AG20443 (cell line): ENCODE data around the gene TLE2.
"Not testable (repeated sequence)": the region's sequence is repeated elsewhere in the genome, so short reads cannot be mapped to it uniquely, and the experiment has no call there.

Source experiments
- DNase-seq: peaks from one replicate; pipeline ENCODE4 v3.0.0; 2012; ENCODE audit warnings: low spot score, mixed read lengths

Gene TLE2

DNA sequence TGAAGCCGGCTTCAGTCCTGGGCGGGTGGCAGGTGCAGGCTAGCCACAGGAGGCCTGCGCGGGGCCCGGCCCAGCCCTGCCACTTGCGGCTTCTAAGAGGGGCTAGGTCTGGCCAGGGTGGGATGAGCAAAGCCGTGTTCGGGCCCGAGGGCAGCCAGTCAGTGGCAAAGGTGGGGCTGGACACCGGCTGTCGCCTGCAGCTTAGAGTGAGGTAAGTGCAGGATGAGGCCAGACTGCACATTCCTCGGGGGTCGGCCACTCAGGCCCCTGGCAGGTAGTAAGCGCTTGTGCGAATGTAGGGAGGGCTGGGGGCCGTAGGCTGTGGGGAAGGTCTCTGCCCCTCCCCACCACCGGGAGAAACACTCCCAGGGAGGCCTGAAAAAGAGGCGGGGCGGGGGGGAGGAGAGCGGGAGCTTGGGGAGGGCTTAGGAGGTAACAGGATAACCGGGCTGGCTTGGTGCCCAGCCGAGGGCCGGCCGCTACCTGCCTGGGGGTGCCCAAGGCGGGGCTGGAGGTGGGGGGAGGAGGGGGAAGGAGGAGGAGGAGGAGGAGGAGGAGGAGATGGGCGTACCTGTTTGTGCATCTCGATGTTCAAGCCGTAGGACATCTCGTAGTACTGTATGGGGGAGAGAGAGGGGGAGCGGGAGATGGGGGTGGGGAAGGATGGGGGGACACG, 26.8 kb upstream of the TLE2 start:
- DNase-seq, result no peak

GRCh38 chr19:3054972-3055740, 26.1 kb upstream of the TLE2 start:
- DNase-seq, result no peak

- DNase-seq, result no peak
These were observed 25.3 kb upstream of the TLE2 start for GRCh38 chr19:3054265-3054971.

DNA sequence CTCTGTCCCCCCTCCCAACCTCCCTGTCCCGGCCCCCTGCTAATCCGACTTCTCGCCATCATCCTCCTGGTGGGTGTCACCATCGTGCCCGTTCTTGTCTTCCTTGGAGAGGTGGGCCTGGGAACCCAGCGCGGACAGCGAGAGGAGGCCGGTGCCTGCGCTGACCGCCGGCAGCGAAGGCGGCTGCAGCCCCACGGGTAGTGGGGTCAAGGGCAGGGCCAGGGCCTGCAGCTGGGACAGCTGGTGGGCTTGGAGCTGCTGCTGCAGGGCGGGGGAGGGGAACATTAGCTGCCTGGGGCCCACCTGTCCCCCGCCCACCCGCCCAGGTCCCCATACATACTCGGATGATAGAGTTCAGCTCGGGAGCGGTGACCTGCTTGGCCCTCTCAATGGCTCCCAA, 24.7 kb upstream of the TLE2 start:
- DNase-seq, result no peak

DNA sequence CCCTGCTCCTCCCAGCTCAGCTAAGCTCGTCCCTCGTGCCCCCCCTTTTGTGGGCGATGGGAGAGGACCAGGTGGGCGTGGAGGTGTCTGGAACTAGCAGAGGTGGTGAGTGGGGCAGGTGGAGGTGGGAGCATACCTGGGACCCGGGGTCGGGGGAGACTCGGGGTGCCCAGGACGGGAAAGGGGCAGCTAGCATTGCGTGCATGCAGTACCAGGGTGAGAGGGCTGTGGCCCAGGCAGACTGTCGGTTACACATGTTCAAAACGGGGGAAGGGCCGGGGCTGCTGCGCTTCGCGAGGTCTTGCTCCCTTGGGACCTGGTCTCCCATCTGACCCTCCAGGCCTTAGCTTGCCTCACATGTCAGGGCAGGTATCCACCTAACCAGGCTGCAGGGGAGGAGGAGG, 24.1 kb upstream of the TLE2 start:
- no peak for DNase-seq

- not testable (repeated sequence) for DNase-seq
These were observed 20.9 kb upstream of the TLE2 start for GRCh38 chr19:3050016-3050415.

DNA sequence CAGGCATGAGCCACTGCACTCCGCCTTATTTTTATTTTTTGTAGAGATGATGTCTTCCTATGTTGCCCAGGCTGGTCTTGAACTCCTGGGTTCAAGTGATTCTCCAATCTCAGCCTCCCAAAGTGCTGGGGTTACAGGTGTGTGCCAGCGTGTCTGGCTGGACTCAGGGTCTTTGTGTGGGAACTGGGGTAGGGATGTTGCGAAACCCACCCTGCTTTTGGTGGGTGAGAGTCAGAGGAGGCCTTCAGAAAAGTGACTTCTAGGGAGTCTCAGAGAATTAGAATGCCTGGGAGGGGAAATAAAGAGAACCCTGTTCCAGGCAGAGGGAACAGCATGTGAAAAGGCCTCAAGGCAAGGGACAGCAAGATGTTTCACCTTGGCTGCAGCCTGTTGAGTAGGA, 20.0 kb upstream of the TLE2 start:
- no peak for DNase-seq

DNA sequence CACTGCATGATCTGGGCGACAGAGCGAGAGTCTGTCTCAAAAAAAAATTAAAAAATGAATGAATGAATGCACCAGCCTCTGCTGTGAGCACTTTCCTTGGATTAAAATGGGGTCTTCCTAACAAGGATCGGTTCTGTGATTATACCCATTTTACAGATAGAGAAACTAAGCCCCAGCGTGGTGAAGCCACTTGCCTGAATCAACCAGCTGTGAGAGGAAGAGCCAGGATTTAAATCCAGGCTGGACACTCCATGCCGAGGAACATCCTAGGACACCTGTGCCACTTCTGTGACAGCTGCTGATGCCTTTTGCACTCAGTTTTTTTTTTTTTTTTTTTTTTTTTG, 19.1 kb upstream of the TLE2 start:
- DNase-seq, result no peak

GRCh38 chr19:3047496-3048189, 18.6 kb upstream of the TLE2 start:
- DNase-seq, result peak; percentile 78

DNA sequence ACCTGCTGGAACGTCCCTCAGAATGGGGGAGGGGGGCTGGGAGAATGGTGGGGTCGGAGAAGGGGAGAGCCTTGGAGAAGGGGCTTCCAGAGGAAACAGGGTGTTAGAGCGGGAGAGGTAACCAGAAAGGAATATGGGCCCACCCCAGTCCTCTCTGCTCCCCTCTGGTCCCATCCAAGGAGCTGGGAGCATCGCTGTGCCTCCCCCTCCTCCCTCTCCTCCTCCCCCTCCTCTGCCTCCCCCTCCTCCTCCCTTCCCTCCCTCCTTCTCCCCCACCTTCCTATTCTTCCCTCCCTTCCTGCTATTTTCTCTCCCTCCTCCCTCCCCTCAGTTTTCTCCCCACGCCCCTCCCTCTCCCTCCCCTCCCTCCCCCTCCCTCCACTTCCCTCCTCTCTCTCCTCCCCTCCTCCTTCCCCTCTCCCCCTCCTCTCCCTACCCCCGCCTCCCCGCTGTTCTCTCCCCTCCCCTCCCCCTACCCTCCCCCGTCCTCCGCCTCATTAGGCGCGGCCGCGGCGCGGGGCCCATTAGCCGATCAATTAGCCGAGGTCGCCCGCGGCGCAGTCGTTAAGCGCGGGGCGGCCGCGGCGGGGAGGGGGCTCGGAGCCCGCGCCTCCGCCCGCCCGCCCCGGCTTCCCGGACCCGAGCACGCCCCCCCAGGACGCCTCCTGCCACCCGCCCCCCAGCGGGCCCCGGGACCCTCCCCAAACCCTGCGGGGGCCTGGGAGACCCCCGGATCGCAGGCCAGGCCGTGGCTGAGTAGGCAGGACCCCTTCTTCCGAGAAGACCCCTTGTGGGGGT, 17.8 kb upstream of the TLE2 start:
- DNase-seq, result no peak

DNA sequence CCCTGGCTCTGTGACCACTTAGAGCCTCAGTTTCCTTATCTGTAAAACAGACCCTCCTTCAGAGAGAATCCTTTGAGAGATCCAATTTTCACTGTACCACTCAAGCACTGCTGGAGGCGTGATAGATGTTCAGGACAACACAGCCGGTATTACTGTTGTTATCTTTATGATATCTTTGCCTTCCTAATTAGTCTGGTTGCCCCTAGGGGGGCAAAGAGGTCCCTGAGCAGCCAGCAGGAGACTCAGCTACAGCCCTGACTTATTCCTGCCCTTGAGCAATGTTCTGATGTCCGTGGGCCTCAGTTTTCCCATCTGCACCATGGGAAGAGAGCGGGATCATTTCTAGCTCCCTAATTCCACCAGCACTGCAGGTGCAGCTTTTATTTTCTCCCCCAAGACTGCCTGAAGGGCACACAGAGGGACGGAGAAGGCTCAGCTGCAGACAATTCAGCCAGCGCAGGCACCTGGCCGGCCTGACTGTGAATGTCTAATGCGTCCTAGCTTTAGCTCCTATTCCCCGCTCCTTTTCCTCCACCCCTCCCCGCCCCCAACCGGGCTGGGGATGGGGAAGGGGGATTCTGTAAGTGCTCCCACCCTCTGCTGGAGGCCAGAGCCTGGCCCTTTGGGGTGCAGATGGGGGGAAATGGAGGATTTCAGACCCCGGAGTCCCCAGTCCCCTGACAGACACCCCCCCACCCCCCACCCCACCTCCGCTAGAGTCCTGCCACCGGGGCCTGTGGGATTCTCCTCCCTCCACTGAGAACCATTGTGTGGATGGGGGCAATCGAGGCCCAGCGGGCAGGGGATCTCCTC, 17.0 kb upstream of the TLE2 start:
- no peak for DNase-seq

DNA sequence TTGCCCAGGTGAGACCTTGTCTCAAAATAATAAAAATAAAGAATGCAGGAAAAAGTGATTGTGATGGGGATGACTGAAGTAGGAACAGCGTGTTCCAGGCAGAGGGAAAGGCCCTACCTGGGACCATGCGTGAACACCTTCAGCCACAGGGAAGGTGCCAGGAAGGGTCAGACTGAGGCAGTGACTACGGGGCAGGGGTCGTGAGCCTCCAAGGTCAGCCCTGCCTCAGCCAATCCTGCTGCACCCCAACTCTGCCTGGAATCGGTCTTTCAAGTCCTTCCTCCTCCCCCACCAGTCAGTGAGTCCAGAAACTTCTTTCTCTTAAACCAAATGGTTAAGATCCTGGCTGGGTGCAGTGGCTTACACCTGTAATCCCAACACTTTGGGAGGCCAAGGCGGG, 16.1 kb upstream of the TLE2 start:
- no peak for DNase-seq

- DNase-seq, result no peak
These were observed 13.7 kb upstream of the TLE2 start for GRCh38 chr19:3042621-3043267.

DNA sequence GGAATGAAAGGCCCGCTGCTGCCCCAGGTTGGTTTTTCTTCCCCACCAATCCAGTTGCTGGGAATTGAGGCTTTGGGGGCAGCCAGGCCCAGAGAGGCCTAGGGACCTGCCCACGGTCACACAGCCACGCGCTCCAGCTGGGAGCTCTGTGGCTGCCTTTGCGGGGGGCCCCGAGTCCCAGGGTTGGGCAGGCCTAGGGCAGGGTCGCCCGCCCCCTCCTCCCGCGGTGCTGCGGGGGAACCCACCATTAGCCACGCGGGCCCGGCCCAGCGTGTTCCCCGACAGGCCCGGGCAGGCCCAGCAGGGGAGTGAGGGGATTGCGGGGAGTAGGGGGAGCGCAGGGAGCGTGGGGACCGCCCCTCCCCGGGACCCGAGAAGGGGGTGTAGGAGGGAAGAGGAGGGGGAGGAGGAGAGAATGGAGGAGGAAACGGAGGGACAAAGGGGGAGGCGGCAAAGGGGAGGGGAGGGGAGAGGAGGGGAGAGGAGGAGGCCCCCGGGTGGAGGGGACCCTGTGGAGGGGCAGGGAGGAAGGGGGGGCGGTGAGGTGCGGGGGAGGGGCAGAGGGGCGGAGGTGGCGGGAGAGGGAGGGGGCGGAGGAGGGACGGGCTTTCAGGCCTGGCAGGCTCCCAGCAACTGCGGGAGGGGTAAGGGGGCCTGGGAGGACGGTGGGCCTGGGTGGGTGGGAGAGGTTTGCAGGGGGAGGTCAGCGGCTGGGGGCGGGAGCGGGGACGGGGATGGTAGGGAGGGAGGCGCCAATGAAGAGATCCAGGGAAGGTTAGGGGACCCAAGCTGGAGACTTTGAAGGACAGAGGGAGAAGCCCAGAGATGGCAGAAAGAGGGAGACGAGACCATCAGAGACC, 12.9 kb upstream of the TLE2 start:
- DNase-seq, result no peak

DNA sequence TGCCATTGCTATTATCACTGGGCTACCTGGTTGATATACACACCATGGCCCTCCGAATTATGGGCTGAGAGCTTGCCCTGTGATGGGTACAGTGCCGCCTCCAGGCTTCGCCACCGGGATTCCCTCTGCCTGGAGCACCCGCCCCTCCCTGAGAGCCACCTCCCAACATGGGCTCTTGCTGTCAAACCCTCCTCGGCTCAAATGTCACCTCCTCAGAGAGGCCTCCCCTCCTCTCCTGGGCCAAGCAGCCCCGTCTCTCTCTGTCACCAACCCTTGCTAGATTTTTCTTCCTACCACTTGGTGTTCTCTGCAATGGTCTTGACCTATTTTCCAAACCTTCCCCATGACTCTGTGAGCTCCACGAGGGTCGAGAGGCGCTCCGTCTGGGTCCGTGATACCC, 12.2 kb upstream of the TLE2 start:
- DNase-seq, result no peak

GRCh38 chr19:3039641-3040077, 10.6 kb upstream of the TLE2 start:
- no peak for DNase-seq

- DNase-seq, result no peak
These were observed 10.0 kb upstream of the TLE2 start for GRCh38 chr19:3039125-3039524.

GRCh38 chr19:3038214-3038613, 9.1 kb upstream of the TLE2 start:
- DNase-seq, result no peak

GRCh38 chr19:3036977-3037544, 8.0 kb upstream of the TLE2 start:
- not testable (repeated sequence) for DNase-seq
